22Rv1 (cell line): ENCODE measurements around the gene CST7.

Source experiments
- ZFX ChIP-seq: fragments of 450-650 bp; IDR thresholded peaks from 2 replicates; pipeline ENCODE4 v1.6.1; 2017; ENCODE audit warnings: antibody characterized with exemption, borderline replicate concordance
- TF ChIP-seq, protein P1 (sequence below): fragments of 450-650 bp; IDR thresholded peaks from 2 replicates; pipeline ENCODE4 v1.5.1; 2017; ENCODE audit warnings: mild to moderate bottlenecking

DNA sequence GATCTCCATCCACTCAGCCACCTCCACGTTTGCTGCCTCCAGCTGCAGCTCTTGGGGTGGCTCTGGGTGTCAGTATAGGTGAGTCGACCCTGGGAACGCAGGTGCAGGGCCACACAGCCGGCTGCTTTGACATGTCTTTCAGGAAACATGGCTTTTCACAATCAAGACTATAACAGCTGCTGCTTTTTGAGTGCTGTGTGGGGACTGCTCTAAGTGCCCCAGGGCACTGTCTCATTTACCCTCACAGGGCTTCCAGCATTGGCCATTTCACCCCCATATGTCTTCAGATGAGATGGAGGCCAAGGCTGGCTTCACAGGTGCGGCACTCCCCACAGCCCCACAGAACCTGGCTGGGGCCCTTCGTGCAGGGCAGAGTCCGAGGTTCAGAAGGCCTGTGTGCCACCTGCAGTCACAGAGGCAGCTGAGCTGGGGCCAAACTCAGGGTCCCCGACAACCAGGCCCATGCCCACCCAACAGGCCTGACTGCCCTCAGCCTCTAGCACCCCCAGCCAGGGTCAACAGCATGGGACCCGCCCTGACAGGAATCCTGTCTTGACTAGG, 14.9 kb upstream of the CST7 start:
- TF ChIP-seq, protein P1, sequence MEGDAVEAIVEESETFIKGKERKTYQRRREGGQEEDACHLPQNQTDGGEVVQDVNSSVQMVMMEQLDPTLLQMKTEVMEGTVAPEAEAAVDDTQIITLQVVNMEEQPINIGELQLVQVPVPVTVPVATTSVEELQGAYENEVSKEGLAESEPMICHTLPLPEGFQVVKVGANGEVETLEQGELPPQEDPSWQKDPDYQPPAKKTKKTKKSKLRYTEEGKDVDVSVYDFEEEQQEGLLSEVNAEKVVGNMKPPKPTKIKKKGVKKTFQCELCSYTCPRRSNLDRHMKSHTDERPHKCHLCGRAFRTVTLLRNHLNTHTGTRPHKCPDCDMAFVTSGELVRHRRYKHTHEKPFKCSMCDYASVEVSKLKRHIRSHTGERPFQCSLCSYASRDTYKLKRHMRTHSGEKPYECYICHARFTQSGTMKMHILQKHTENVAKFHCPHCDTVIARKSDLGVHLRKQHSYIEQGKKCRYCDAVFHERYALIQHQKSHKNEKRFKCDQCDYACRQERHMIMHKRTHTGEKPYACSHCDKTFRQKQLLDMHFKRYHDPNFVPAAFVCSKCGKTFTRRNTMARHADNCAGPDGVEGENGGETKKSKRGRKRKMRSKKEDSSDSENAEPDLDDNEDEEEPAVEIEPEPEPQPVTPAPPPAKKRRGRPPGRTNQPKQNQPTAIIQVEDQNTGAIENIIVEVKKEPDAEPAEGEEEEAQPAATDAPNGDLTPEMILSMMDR = no peak
- TF ChIP-seq ZFX = no peak
